ENCODE results near the gene IL12RB1. TPM values are rescaled to one million over a fixed set of nuclear protein-coding genes. Genes with fewer than 3 reads are reported as not detected.
A peak's percentile ranks its signal among the peaks of the same experiment; 100 is the strongest.
"Not testable (repeated sequence)": the region's sequence is repeated elsewhere in the genome, so short reads cannot be mapped to it uniquely, and the experiment has no call there.

IL12RB1 gene
- total RNA-seq, 1 experiment from 2014 or later = not detected

DNA sequence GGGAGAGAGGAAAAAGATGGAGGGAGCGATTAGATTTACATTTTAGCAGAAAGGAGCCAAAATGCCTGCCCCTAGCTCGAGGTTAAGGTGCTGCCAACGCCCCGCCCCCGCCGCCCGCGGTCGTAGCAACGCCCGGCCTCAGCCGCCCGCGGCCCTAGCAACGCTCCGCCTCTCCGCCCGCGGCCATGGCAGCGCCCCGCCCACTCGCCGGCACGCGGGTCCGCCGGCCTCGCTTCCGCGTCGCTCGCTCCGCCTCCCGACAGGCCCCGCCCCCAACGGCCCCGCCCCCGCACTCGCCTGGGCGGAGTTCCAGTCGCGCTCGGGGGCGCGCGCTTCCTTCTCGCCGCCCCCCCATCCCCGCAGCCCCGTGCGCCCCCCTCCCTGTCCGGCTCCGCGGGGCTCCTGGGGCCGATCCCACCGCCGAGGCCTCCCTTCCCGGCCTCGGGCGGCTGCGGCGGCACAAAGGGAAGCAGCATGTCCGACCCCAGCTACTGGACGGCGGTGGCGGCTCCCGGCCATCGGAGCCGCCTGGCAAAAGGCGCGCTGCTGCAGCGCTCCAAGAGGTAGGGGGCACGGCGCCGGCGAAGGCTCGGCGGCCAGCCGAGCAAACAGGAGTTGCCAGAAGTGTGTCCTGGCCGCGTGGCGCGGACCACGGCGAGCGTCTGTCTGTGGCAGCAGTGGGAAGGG lies 31.1 kb upstream of the IL12RB1 start:
- in situ Hi-C loops (cut with HindIII; ENCODE audit: low pct_unique_long_range_greater_than_20kb, low sequenced_read_pairs) = no loop called here
- peak; percentile 59 for DNase-seq (ENCODE audit: low read depth, low spot score)

DNA sequence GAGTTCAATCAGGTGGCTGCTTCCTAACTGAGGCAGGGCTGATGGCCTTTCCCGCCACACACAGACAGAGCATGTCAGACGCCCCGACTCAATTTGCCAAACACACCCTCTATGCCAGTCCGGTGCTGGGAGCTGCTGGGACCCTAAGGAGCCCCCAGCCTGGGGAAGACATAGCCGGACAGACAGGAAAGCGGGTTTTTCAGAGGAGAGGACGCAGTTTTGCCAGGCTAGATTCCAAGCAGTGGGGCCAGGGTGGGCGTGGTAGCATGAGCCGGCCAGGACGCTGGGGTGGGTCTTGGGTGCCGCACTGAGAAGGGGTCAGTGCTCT lies 30.6 kb upstream of the IL12RB1 start:
- in situ Hi-C loops (cut with HindIII; ENCODE audit: low pct_unique_long_range_greater_than_20kb, low sequenced_read_pairs) = no loop called here
- no peak for DNase-seq (ENCODE audit: low read depth, low spot score)

DNA sequence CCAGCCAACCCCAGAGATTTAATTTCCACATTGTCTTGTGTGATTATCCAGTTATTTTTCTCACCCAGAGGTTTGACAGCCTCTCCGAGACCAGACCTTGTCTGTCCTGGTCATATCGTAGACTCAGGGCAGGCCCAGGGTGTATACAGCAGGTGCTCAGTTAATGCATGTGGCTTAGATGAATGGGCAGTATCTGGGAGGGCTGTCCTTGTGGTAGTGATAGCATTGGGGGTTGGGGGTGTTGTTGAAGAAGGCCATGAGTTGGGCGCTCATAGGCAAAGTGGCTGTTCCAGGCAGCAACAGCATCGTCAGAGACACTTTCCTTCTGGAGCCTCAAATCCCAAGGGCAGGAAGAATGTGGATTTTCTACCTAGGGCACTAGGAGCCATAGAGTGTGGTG lies 27.7 kb upstream of the IL12RB1 start:
- no peak for DNase-seq (ENCODE audit: low read depth, low spot score)
- in situ Hi-C loops (cut with HindIII; ENCODE audit: low pct_unique_long_range_greater_than_20kb, low sequenced_read_pairs) = no loop called here

DNA sequence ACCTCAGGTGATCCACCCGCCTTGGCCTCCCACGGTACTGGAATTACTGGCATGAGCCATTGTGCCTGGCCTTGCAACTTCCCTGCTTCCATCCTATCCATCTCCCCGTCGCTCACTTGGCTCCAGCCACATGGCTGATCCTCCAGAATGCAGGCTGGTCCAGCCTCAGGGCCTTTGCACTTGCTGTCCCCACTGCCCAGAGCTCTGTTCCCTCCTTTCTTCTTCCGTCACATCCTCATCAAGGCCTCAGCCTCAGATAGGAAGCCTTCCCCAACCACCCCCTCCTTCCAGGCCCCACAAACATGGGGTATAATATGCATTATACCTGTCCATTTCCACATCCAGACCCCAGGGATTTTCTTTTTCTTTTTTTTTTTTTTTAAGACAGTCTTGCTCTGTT lies 27.1 kb upstream of the IL12RB1 start:
- DNase-seq (ENCODE audit: low read depth, low spot score) = no peak
- in situ Hi-C loops (cut with HindIII; ENCODE audit: low pct_unique_long_range_greater_than_20kb, low sequenced_read_pairs) = no loop called here

DNA sequence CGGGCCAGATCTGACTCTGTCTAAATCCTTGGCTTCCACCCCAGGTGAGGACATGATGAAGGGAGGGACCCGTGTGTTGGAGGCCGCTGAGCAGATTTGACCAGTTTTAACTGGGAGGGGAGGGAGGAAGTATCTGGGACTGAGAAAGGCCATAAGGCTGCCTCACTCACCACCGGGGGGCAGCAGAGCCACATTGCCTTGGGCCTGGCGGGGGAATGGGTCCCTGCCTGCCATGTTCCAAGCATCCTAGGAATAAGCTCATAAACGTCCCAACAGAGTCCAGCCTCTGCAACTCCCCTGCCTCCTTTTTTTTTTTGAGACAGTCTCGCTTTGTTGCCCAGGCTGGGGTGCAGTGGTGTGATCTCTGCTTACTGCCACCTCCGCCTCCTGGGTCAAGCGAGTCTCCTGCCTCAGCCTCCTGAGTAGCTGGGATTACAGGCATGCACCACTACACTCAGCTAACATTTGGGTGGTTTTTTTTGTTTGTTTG lies 26.3 kb upstream of the IL12RB1 start:
- peak; percentile 83 for DNase-seq (ENCODE audit: low read depth, low spot score)
- in situ Hi-C loops (cut with HindIII; ENCODE audit: low pct_unique_long_range_greater_than_20kb, low sequenced_read_pairs) = no loop called here

DNA sequence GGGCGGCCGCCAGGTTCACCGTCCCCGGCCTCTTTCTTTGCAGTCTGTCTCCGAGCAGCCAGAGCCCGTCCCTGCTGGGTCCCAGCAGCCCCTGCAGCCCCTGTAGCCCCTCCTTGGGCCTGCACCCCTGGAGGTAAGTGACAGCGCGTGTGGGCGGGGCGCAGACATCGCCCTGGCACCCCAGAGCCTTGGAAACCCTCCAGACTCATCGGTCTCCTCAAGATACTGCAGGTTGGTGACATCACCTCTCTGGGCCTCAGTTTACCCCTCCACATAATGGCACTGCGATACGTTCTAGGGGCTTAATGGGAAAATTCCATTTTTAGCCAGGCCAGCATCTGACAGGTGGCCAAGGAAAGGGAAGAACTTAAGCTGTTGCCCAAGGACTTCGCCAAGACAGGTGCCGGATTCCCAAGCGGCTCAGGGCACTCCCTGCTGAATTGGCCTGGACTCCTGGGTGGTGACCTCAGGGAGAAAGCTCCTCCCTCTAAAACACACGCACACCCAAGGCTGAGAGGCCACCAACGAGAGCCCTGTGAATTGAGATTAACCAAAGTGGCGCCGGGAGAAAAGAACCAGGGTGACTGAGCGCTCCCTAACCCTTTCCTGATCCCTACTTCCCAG lies 24.0 kb upstream of the IL12RB1 start:
- no peak for DNase-seq (ENCODE audit: low read depth, low spot score)
- in situ Hi-C loops (cut with HindIII; ENCODE audit: low pct_unique_long_range_greater_than_20kb, low sequenced_read_pairs) = no loop called here

DNA sequence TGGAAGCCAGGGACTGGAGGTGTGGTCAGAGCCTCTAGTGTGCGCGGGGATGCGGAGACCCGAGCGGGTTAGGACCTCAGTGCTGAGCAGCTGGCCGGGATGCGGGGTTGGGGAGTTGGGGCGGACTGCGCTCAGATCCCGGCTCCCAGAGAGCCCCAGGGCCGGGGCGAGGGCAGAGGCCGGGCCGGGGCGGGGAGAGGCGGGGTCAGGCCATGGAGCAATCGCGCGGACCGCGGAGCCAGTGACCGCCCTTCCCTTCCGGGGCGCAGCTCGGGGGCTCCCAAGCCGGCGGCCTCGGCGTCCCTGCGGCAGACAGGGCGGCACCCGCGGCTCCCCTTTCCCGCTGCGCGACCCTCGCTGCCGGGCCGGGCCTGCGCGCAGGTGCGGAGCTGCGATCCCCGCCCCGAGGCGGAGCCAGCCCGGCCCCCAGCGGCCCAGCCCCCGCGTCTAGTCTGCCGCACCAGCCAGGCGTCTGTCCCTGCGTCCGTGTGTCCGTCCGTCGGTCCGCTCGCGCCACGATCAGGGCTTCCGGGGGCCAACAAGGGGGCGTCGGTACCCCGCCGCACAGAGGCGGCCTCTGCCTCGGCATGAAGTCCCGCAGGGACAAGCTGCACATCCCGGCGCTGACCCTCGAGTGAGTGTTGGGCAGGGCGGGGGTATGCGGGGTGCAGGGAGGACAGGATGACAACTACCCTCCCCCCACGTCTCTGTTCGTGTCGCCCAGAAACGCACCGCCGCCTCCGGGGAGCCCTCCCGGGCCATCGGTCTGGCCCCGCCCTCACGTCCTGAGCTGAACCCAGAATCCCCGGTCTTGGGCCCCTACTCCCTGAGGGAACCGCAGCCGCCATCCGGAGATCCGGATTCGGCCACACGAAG lies 23.2 kb upstream of the IL12RB1 start:
- no peak for DNase-seq (ENCODE audit: low read depth, low spot score)

DNA sequence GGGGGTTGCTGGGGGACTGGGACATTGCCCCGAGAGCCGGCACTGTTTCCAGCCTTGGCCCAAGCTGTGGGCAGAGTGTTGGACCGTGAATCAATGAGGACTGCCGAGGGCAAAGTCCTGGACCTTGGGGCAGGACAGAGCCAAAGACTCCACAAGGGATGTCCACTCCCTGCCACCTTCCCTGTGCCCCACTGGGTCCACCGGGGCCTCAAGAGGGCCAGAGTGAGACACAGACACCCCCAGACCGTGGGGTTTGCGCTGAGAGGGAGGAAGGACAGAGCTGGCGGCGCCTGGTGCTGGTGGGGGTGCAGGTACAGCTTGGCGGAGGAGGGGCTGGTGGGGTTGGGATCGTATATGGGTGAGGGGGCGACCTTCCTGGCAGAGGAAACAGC lies 22.6 kb upstream of the IL12RB1 start:
- in situ Hi-C loops (cut with HindIII; ENCODE audit: low pct_unique_long_range_greater_than_20kb, low sequenced_read_pairs) = no loop called here
- DNase-seq (ENCODE audit: low read depth, low spot score) = no peak

More for the DNA sequence above, 23.2 kb upstream of the IL12RB1 start:
- in situ Hi-C loops (cut with HindIII; ENCODE audit: low pct_unique_long_range_greater_than_20kb, low sequenced_read_pairs) = no loop called here

DNA sequence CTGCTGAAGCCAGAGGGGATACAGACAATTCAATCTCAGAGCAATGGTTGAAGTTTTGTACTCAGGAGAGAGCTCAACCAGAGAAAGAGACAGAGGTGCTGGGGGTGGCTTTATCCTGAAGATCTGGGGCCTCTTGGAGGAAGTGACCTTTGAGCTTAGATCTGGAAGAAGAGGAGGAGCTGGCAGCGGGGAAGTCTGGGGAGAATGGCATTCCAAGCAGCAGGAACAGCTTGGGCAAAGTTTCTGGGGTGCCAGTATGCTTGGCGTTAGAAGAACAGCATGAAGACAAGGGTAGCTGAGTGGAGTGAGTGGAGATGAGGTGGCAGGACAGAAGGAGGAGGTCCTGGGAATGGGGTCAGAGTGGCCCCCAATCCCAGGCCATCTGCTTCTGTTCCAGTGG lies 22.2 kb upstream of the IL12RB1 start:
- DNase-seq (ENCODE audit: low read depth, low spot score) = no peak
- in situ Hi-C loops (cut with HindIII; ENCODE audit: low pct_unique_long_range_greater_than_20kb, low sequenced_read_pairs) = no loop called here

DNA sequence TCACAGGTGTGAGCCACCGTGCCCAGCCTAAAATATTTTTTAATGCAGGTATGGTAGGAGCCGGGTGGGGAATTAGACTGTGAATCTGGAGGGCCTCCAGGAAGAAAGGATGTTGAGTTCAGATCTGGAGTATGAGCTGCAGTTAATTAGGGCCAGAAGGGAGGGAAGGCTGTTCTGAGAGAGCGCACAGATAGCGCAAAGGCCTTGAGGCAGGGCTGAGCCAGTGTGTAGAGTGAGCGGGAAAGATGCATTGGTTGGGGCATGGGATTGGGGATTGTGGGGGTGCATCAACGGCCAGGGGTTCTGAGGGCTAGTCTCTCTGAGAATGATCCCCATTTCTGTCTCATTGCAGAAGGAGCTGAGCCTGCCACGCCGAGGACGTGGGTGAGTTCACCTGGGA lies 20.5 kb upstream of the IL12RB1 start:
- DNase-seq (ENCODE audit: low read depth, low spot score) = no peak
- in situ Hi-C loops (cut with HindIII; ENCODE audit: low pct_unique_long_range_greater_than_20kb, low sequenced_read_pairs) = no loop called here

DNA sequence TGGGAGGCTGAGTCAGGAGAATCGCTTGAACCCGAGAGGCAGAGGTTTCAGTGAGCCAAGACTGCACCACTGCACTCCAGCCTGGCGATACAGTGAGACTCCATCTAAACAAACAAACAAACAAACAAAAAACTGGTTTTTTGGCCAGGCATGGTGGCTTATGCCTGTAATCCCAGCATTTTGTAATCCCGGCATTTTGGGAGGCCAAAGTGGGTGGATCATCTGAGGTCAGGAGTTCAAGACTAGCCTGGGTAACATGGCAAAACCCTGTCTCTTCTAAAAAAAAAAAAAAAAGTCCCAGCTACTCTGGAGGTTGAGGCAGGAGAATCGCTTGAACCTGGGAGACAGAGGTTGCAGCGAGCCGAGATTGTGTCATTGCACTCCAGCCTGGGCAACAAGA lies 18.5 kb upstream of the IL12RB1 start:
- DNase-seq (ENCODE audit: low read depth, low spot score); in situ Hi-C loops (cut with HindIII; ENCODE audit: low pct_unique_long_range_greater_than_20kb, low sequenced_read_pairs): not testable (repeated sequence)

DNA sequence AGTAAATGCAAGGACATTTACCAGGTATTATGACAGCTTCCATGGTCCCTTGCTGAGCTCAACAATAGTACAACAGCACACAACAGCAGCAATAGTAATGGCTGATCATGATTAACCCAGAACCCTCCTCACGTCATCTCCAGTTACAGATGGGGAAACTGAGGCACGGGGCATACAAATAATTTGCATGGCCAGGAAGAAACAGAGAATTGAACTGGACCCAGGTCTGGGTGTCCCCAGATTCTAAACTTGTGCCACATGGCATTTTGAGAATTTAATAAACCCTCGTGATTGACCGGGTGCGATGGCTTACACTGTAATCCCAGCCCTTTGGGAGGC lies 18.0 kb upstream of the IL12RB1 start:
- DNase-seq (ENCODE audit: low read depth, low spot score) = no peak
- in situ Hi-C loops (cut with HindIII; ENCODE audit: low pct_unique_long_range_greater_than_20kb, low sequenced_read_pairs) = no loop called here

DNA sequence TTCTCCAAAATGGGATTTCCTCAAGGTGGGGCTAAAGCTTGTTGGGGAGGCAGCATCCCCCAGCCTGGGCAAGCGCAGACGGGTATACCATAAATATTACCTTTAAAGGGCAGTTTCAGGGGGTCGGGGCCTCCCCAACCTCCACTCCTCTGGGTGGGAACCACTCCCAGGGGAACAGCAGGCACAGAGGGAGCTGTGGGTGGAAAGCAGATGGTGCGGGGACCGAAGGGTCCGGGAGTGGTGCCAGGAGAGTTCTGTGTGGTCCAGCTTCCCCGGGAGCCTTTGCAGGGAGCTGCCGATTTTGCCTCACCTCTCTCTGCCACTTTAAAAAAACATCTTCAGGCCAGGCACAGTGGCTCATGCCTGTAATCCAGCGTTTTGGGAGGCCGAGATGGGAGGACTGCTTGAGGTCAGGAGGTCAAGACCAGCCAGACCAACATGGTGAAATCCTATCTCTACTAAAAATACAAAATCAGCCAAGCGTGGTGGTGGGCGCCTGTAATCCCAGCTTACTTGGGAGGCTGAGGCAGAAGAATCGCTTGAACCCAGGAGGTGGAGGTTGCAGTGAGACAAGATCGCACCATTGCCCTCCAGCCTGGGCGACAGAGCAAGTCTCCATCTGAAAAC lies 16.3 kb upstream of the IL12RB1 start:
- DNase-seq (ENCODE audit: low read depth, low spot score) = no peak
- in situ Hi-C loops (cut with HindIII; ENCODE audit: low pct_unique_long_range_greater_than_20kb, low sequenced_read_pairs) = no loop called here

DNA sequence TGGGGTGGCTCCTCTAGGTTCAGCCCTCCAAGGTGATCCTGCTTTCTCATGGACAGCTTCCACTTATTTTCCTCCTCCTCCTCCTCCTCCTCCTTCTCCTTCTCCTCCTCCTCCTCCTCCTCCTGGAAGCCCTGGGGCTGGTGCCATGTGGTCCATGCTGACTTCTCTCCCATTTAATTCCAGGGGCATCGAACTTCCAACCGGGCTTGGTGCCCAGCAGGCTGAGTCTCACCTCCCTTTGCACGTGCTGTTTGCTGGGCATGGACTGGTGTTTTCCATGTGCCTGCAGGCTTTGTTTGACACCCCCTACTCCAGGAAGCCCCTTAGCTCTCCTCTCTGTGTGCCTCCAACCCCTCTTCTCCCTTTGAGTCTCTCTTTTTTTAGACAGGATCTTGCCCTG lies 14.5 kb upstream of the IL12RB1 start:
- no peak for DNase-seq (ENCODE audit: low read depth, low spot score)
- in situ Hi-C loops (cut with HindIII; ENCODE audit: low pct_unique_long_range_greater_than_20kb, low sequenced_read_pairs) = no loop called here

DNA sequence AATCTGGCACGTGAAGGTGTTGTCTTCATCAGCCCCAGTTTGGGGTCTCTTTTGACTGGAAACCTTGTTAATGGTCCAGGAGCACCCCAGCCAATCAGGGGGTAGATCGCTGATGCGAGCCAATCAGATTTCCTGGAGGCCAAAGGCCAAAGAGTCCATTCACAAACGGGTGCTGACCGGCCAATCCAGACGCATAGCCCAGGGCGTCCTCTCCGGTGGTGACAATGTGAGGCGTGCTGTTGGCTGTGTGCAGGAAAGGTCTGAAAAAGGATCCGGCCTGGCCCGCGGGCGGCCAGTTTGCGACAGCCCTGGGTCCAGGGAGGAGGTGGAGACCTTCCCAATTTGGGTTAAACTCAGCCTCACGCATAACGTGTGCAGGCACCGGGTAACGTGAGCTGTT lies 14.0 kb upstream of the IL12RB1 start:
- in situ Hi-C loops (cut with HindIII; ENCODE audit: low pct_unique_long_range_greater_than_20kb, low sequenced_read_pairs) = no loop called here
- peak; percentile 15 for DNase-seq (ENCODE audit: low read depth, low spot score)

DNA sequence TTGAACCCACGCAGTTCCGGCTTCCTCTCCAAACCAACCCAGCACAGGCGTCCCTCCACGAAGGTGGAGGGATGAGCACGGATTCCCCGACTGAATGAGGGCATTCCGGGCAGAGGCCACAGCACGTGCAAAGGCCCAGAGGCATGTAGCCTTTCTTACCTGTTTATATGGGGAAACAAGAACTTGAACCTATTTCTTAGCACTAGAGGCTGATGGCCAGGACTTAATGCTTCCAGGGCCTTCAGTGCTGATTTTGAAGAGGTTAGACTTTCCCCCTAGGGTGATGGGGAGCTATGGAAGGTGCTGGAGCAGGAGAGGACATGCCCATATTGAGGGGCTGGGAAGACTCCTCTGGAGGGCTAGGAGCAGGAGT lies 12.9 kb upstream of the IL12RB1 start:
- DNase-seq (ENCODE audit: low read depth, low spot score) = no peak
- in situ Hi-C loops (cut with HindIII; ENCODE audit: low pct_unique_long_range_greater_than_20kb, low sequenced_read_pairs) = no loop called here

DNA sequence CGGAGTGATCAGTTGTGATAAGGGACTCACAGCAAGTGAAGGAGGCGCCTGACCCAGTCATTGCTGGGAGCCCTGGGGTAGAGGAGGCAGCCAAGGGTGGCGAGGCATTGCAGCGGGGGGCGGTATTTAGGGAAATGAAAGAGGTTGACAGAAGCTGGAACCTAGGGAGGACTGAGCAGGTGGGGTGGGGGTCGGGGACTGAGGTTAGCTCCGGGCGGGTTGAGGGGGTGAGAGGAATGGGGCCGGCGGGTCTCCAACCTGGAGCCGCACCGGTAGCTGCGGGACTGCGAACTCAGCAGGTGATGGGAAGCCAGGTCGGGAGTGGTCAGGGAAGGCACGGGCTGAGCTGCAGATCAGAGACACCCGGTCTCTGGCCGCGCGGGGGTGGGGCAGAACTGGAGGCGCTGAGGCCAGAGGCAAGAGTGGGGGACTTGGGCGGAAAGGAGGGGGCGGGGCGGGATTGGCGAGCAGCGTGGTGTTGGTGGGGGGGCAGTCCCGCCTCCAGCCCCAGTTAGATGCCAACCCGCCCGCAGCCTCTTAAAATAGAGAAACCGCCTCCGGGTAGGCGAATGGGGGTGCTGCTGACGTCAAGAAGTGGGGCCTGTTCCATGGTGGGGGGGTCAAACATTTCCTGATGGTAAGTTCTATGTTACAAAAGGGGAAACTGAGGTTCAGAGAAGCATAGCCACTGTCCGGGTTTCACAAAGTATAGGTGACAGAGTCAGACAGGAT lies 12.3 kb upstream of the IL12RB1 start:
- no peak for DNase-seq (ENCODE audit: low read depth, low spot score)
- in situ Hi-C loops (cut with HindIII; ENCODE audit: low pct_unique_long_range_greater_than_20kb, low sequenced_read_pairs) = no loop called here
